Smooth muscle cell (in vitro differentiated cells): ENCODE measurements around the gene TCHHL1. TPM values are rescaled to one million over a fixed set of nuclear protein-coding genes. Genes with fewer than 3 reads are reported as not detected.

ENCODE experiments used
- DNase-seq: peaks from one replicate; lab custom pipeline; 2025; ENCODE audit not compliant: unreplicated experiment; lab: John Stamatoyannopoulos, UW
- H2AFZ ChIP-seq: fragments of 200-600 bp; sonication (generic); 2 replicates; pipeline ENCODE4 v1.6.0; 2016; ENCODE audit warnings: antibody characterized with exemption, low read depth, mild to moderate bottlenecking
- H3F3A ChIP-seq: fragments of 200-600 bp; sonication (generic); 2 replicates; pipeline ENCODE4 v1.6.0; 2017; ENCODE audit warnings: antibody characterized with exemption, low read depth
- H3K27ac ChIP-seq: fragments of 200-600 bp; sonication (generic); 2 replicates; pipeline ENCODE4 v1.5.1; 2016; ENCODE audit warnings: low read depth, mild to moderate bottlenecking
- H3K27me3 ChIP-seq: fragments of 200-600 bp; sonication (generic); 2 replicates; pipeline ENCODE4 v1.6.1; 2016; ENCODE audit warnings: low read depth, mild to moderate bottlenecking
- H3K36me3 ChIP-seq: fragments of 200-600 bp; sonication (generic); 2 replicates; pipeline ENCODE4 v1.5.1; 2016; ENCODE audit warnings: low read depth
- H3K4me1 ChIP-seq: fragments of 200-600 bp; sonication (generic); 2 replicates; pipeline ENCODE4 v1.5.1; 2016; ENCODE audit warnings: low read depth
- H3K4me2 ChIP-seq: fragments of 200-600 bp; sonication (generic); 2 replicates; pipeline ENCODE4 v1.6.0; 2016; ENCODE audit warnings: mild to moderate bottlenecking
- H3K4me3 ChIP-seq: fragments of 200-600 bp; sonication (generic); 2 replicates; pipeline ENCODE4 v1.5.1; 2016; ENCODE audit warnings: mild to moderate bottlenecking
- H3K79me2 ChIP-seq: fragments of 200-600 bp; sonication (generic); 2 replicates; pipeline ENCODE4 v1.6.0; 2016; ENCODE audit warnings: low read depth, mild to moderate bottlenecking
- H3K9ac ChIP-seq: fragments of 200-600 bp; sonication (generic); 2 replicates; pipeline ENCODE4 v1.6.0; 2016; ENCODE audit warnings: low read depth
- H3K9me3 ChIP-seq: fragments of 200-600 bp; sonication (generic); replicated peaks from 2 replicates; pipeline ENCODE4 v1.5.1; 2016; ENCODE audit warnings: low read depth
- H4K20me1 ChIP-seq: fragments of 200-600 bp; sonication (generic); 2 replicates; pipeline ENCODE4 v1.6.0; 2016; ENCODE audit warnings: low read depth
- CTCF ChIP-seq: fragments of 200-600 bp; sonication (generic); IDR thresholded peaks from 2 replicates; pipeline ENCODE4 v1.5.1; 2017; ENCODE audit warnings: borderline replicate concordance, mild to moderate bottlenecking, antibody characterized with exemption; ENCODE audit not compliant: insufficient read depth, poor library complexity, severe bottlenecking
- WGBS: methylation state at CpG from one replicate; pipeline ENCODE4 v1.1.7; 2016; ENCODE audit warnings: low lambda C conversion rate; 5-methylcytosine and 5-hydroxymethylcytosine counted together
- polyA plus RNA-seq: library from polyadenylated mRNA; unstranded; fragments of >200 nt; fragmentation: Nextera tagmentation; extraction: Ambion mirVana; gene quantifications from 2 replicates; pipeline ENCODE4 v1.2.1, GENCODE V29; 2016
- total RNA-seq: library from RNA; depleted of rRNA; stranded (reverse); fragments of >200 nt; gene quantifications from 2 replicates; pipeline ENCODE4 v1.2.3, GENCODE V29; 2014

Gene TCHHL1
- total and polyA plus RNA-seq, 2 experiments from 2014 or later = not detected

- TF ChIP-seq CTCF = no peak
- WGBS = 2% methylated on average over 46 of the region's 53 CpGs
- DNase-seq = peak; percentile 77
These were observed 52.3 kb downstream of the TCHHL1 start, which contains the start of gene S100A11 for GRCh38 chr1:152036267-152037216. TSS of gene S100A11 (minus strand) at chr1:152037004. CDS start at chr1:152036915, 89 bp downstream.

GRCh38 chr1:152035539-152036266 lies 53.2 kb downstream of the TCHHL1 start:
- no peak overlapping the region for H2AFZ ChIP-seq
- 2% methylated on average over 17 of the region's 17 CpGs for WGBS
- peak overlapping the region; percentile 96 for H3K9ac ChIP-seq
- H3K27me3 ChIP-seq = no peaks in the 10 kb centered on the region
- DNase-seq = no peak
- H3K4me1 ChIP-seq = peaks cover 8% of the 10 kb centered on the region
- H3K79me2 ChIP-seq = peaks cover 42% of the 10 kb centered on the region
- peak overlapping the region; percentile 89 for H3K4me2 ChIP-seq
- H3K36me3 ChIP-seq = peaks cover 19% of the 10 kb centered on the region
- H3K27ac ChIP-seq = peak overlapping the region; percentile 97
- H4K20me1 ChIP-seq = peaks cover 35% of the 10 kb centered on the region
- H3K9me3 ChIP-seq = no peaks in the 10 kb centered on the region
- H3K4me3 ChIP-seq = peak overlapping the region; percentile 71
- peaks cover 42% of the 10 kb centered on the region for H3F3A ChIP-seq
- TF ChIP-seq CTCF = no peak

More at GRCh38 chr1:152036267-152037216, 52.3 kb downstream of the TCHHL1 start, which contains the start of gene S100A11:
- Histone ChIP-seq H3K4me3 (peak within 1 kb of the TSS; percentile 71), H3K9ac (peak within 1 kb of the TSS; percentile 96), H3K9me3 (no peaks in the 10 kb centered on the region), H3K4me1 (peaks cover 8% of the 10 kb centered on the region), H3K4me2 (peak within 1 kb of the TSS; percentile 89), H3K27ac (peak within 1 kb of the TSS; percentile 97), H3K27me3 (no peaks in the 10 kb centered on the region), H2AFZ (peak within 1 kb of the TSS; percentile 81), H3K79me2 (peaks cover 42% of the 10 kb centered on the region), H3F3A (peaks cover 35% of the 10 kb centered on the region), H3K36me3 (peaks cover 15% of the 10 kb centered on the region), H4K20me1 (peaks cover 35% of the 10 kb centered on the region)

GRCh38 chr1:152034654-152035538 lies 54.0 kb downstream of the TCHHL1 start:
- Histone ChIP-seq H2AFZ (no peak overlapping the region), H3K9ac (peak overlapping the region; percentile 96), H3K4me3 (peak overlapping the region; percentile 71), H3K79me2 (peaks cover 42% of the 10 kb centered on the region), H3K27ac (peak overlapping the region; percentile 97), H3K4me1 (peaks cover 8% of the 10 kb centered on the region), H3K4me2 (peak overlapping the region; percentile 89), H4K20me1 (peaks cover 35% of the 10 kb centered on the region), H3K36me3 (peaks cover 19% of the 10 kb centered on the region), H3K9me3 (no peaks in the 10 kb centered on the region), H3K27me3 (no peaks in the 10 kb centered on the region), H3F3A (peaks cover 47% of the 10 kb centered on the region)
- peak; percentile 73 for TF ChIP-seq CTCF
- 3% methylated on average over 8 of the region's 8 CpGs for WGBS
- DNase-seq = peak; percentile 10
